NCI-H2171 treated with DMSO at 0.1 percent for 48 hours (cell line): ENCODE data around the gene DGCR2.
"Not testable (repeated sequence)": the region's sequence is repeated elsewhere in the genome, so short reads cannot be mapped to it uniquely, and the experiment has no call there.

Experiments
- DNase-seq: peaks from one replicate; lab custom pipeline; 2025; lab: John Stamatoyannopoulos, UW

Gene DGCR2

GRCh38 chr22:19030226-19030888, 91.9 kb downstream of the DGCR2 start:
- DNase-seq: not testable (repeated sequence)

DNA sequence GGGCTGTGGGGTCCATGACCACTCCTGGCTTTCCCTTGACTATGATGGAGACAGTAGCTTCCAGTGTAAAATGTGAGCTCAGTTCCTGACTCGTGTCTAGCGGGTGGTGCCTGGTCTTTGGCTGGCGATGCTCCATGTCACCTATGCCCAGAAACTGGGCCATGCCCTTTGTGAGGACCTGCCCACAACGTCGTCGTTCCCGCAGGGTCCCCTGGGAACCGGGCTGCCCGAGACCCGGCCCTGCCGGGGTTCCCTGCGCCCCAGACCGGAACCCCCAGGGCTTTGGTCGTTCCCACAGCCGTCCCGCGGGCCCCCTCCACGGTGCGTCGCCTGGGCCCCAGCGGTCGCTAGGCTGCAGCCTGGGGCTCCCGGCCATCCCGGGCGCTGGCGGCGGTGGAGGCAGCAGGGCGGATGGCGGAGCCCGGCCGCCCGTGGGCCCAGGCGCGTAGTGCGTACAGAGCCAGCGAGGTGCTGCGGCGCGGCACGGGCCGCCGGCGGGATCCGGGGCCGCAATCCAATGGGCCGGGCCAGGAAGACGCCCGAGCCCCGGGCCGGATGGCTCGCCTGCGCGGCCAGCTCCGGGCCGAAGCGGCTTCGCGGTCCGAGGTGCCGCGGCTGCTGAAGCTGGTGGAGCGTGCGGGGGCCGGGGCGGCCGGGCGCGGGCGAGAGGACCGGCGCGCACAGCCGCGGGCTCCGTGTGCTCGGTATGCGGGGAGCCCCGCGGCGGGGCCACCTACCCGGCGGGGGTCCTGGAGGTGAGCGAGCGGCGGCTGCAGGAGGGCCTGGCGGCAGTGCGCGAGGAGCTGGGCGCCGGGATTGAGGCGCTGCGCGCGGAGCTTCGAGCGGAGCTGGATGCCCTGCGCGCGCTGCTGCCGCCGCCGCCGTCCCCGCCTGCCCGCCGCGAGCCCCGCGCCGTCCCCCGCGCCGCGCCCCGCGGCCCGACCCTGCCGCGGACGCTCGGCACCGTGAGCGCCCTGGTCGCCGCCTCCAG, 92.8 kb downstream of the DGCR2 start:
- not testable (repeated sequence) for DNase-seq

DNA sequence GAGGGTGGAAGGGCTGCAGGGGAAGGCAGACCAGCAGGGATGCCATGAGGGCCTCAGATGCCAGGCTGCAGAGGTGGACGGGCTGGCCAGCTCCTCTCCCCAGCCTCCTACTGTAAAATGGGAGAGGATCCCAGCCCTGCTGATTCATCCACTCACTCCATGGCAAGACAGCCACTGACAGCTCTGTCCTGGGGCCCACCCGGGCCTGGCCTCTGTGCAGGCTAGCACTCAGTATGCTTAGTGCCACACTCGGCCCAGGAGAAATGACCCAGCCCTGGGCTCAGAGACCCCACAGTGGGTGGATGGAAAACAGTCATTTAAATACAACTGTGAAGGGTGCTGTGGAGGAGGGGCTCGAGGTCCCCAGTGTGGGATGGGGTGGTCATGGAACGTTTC, 94.2 kb downstream of the DGCR2 start:
- not testable (repeated sequence) for DNase-seq

GRCh38 chr22:19027371-19028059, 94.7 kb downstream of the DGCR2 start:
- peak; percentile 36 for DNase-seq

DNA sequence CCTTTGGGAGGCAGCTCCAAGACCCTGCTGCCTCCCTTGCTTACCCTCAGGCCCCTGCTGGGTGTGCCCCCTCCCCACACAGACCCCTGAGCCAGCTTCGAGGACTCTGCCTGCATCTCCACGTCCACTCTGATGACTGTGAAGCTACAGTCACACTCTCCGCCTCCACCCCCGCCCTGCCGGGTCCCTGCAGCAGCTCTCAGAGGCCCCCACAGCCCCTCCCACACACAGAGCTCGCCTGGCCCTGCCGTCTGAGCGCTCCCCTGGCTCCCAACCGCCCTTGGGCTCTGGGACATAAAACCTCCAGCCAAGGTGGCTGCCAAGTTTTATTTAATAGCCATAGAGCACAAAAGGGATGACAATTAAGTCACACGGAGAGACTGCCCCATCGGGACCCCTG, 96.1 kb downstream of the DGCR2 start:
- DNase-seq: not testable (repeated sequence)

DNA sequence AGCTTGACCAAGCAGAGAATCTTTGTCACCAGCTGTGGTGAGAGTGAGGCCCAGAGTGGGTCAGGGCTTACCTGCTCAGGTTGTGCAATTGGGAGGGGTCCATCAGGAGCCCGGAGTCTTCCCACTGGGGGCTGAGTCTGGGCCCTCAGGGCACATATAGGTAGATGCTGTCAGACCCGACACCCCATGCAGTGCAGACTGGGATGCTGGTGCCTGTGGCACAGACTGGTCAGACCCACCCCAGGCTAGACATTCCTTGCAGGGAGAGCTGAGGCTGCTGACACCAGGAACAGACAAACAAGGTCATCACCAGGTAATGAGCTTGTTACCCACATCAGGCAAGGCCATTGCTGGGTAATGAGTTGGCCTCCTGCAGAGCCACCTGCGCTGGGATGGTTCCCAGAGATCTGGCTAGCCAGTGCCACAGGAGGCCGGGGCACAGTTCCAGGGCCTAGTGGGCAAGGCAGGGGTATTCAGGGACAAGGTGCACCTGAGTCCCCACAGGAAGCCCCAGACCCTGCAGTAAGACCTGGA, 97.2 kb downstream of the DGCR2 start:
- DNase-seq: not testable (repeated sequence)

DNA sequence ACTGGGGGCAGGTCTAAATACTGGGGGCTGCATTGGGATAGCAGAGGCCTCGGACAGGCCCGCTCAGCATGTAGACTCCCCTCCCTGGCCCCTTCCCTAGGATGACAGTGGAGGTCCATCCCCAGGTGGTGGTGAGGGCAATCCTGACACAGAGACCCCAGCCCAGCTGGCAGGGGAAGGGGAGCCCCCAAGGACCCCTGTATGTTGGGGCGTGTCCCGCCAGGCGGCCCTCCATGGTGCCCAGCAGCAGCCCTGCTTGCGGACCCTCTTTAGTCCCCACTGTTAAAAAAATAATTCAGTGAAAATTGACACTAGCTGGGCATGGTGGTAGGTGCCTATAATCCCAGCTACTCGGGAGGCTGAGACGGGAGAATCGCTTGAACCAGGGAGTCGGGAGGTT, 98.3 kb downstream of the DGCR2 start:
- DNase-seq: not testable (repeated sequence)

GRCh38 chr22:19022755-19023154, 99.5 kb downstream of the DGCR2 start:
- DNase-seq: no peak

GRCh38 chr22:19019679-19020032, 102.6 kb downstream of the DGCR2 start:
- no peak for DNase-seq

- no peak for DNase-seq
These were observed 103.1 kb downstream of the DGCR2 start for GRCh38 chr22:19019029-19019678.

DNA sequence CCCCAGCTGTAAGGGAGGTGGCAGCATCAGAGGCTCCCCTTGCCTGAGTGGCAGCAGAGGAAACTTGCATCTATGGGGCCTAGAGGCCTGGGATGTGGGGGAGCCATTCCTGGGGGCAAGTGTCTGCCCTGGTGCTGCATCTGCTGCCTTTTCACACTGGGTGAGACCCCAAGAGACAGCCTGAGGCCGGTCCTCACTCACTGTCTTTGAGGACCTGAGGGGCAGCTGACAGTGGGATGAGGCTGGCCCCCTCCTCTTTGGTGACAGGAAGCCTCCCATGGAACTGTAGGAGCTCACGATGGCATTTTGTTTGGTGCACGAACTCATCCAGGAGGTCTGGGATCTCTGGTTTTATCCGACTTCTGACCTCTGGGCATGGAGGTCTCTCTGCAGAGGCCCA, 104.0 kb downstream of the DGCR2 start:
- DNase-seq: no peak

- DNase-seq: no peak
These were observed 106.0 kb downstream of the DGCR2 start for GRCh38 chr22:19016081-19016766.

DNA sequence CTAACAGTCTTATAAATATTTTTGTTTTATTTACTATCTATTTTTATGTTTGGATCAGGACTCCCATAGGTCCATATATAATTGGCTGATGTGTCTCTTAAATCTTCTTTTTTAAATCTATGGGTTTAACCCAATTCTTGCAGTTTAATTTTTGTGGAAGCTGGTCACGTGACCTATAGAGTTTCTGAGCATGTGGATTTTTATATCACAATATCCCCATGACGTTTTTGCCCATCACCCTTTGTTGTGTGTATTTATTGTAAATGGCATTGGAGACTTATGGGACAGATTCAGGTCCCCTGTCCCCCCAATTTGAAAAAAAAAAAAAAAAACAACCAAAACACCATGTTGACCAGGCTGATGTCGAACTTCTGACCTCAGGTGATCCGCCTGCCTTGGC, 107.3 kb downstream of the DGCR2 start:
- no peak for DNase-seq

DNA sequence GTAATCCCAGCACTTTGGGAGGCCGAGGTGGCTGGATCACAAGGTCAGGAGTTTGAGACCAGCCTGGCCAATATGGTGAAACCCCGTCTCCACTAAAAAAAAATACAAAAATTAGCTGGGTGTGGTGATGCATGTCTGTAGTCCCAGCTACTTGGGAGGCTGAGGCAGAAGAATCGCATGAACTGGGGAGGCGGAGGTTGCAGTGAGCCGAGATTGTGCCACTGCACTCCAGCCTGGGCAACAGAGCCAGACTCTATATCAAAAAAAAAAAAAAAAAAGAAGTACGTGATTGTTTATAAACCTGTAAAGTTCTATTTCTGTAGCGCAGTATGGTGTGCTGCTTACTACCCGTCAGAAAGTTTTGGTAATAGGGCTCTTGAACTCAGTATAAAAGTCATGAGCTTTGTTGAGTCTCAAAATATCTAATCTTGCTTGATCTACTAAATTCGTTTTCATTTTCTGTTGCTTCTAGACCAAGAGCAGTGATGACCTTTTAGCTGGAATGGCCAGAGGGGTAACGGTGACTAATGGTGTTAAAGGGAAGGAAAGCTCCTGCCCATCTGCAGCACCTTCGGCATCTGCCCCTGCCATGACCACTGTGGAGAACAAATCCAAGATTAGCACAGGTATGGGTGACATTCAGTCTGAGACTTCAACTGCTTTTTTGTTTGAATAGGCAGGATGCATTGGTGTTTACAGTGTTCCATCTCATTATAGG, 108.2 kb downstream of the DGCR2 start:
- DNase-seq: not testable (repeated sequence)

- DNase-seq: not testable (repeated sequence)
These were observed 108.8 kb downstream of the DGCR2 start for GRCh38 chr22:19013411-19013810.

- DNase-seq: no peak
These were observed 109.8 kb downstream of the DGCR2 start for GRCh38 chr22:19012308-19012986.

GRCh38 chr22:19011611-19012010, 110.6 kb downstream of the DGCR2 start:
- DNase-seq: not testable (repeated sequence)

- DNase-seq: no peak
These were observed 111.1 kb downstream of the DGCR2 start for GRCh38 chr22:19011075-19011474.

DNA sequence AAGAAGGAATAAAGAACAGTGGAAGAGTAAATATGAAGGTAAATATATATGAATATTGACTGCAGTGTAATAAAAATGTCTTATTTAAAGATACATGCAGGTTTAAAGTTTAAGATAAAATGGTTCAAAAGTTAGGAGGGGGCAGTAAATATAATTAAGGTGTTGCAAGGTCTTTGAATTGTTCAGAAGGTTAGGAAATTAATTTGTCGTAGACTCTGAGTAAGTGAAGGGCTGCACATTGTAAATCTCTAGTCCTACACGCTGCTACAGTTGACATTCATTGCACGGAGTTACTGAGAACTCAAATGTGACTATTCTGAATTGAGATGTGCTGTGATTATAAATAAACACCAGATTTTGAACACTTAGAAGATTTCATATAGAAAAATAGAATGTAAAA, 116.3 kb downstream of the DGCR2 start:
- DNase-seq: no peak

DNA sequence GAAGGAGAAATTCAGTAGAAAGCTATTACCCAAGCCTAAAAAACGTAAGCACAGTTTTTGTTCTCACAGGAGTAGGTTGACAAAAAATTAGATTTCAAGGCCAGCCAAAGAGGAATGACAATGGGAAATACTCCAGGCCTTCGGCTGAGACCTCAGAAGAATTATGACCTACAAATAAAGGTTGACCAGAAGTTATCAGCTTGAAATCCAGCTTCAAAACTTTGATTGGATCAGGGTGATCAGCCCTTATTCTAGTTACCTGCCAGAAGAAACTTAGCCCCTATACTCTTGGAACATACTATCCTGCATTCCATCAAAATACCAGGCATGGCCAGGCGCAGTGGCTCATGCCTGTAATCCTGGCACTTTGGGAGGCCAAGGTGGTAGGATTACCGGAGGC, 117.7 kb downstream of the DGCR2 start:
- no peak for DNase-seq
